Smooth muscle cell (in vitro differentiated cells): ENCODE data around the gene KLHL29. TPM values are rescaled to one million over a fixed set of nuclear protein-coding genes. Genes with fewer than 3 reads are reported as not detected.

Experiments
- DNase-seq: peaks from one replicate; lab custom pipeline; 2025; ENCODE audit not compliant: unreplicated experiment; lab: John Stamatoyannopoulos, UW
- H2AFZ ChIP-seq: fragments of 200-600 bp; sonication (generic); 2 replicates; pipeline ENCODE4 v1.6.0; 2016; ENCODE audit warnings: antibody characterized with exemption, low read depth, mild to moderate bottlenecking
- H3F3A ChIP-seq: fragments of 200-600 bp; sonication (generic); 2 replicates; pipeline ENCODE4 v1.6.0; 2017; ENCODE audit warnings: antibody characterized with exemption, low read depth
- H3K27ac ChIP-seq: fragments of 200-600 bp; sonication (generic); 2 replicates; pipeline ENCODE4 v1.5.1; 2016; ENCODE audit warnings: low read depth, mild to moderate bottlenecking
- H3K27me3 ChIP-seq: fragments of 200-600 bp; sonication (generic); 2 replicates; pipeline ENCODE4 v1.6.1; 2016; ENCODE audit warnings: low read depth, mild to moderate bottlenecking
- H3K36me3 ChIP-seq: fragments of 200-600 bp; sonication (generic); 2 replicates; pipeline ENCODE4 v1.5.1; 2016; ENCODE audit warnings: low read depth
- H3K4me1 ChIP-seq: fragments of 200-600 bp; sonication (generic); 2 replicates; pipeline ENCODE4 v1.5.1; 2016; ENCODE audit warnings: low read depth
- H3K4me2 ChIP-seq: fragments of 200-600 bp; sonication (generic); 2 replicates; pipeline ENCODE4 v1.6.0; 2016; ENCODE audit warnings: mild to moderate bottlenecking
- H3K4me3 ChIP-seq: fragments of 200-600 bp; sonication (generic); 2 replicates; pipeline ENCODE4 v1.5.1; 2016; ENCODE audit warnings: mild to moderate bottlenecking
- H3K79me2 ChIP-seq: fragments of 200-600 bp; sonication (generic); 2 replicates; pipeline ENCODE4 v1.6.0; 2016; ENCODE audit warnings: low read depth, mild to moderate bottlenecking
- H3K9ac ChIP-seq: fragments of 200-600 bp; sonication (generic); 2 replicates; pipeline ENCODE4 v1.6.0; 2016; ENCODE audit warnings: low read depth
- H3K9me3 ChIP-seq: fragments of 200-600 bp; sonication (generic); replicated peaks from 2 replicates; pipeline ENCODE4 v1.5.1; 2016; ENCODE audit warnings: low read depth
- H4K20me1 ChIP-seq: fragments of 200-600 bp; sonication (generic); 2 replicates; pipeline ENCODE4 v1.6.0; 2016; ENCODE audit warnings: low read depth
- WGBS: methylation state at CpG from one replicate; pipeline ENCODE4 v1.1.7; 2016; ENCODE audit warnings: low lambda C conversion rate; 5-methylcytosine and 5-hydroxymethylcytosine counted together
- polyA plus RNA-seq: library from polyadenylated mRNA; unstranded; fragments of >200 nt; fragmentation: Nextera tagmentation; extraction: Ambion mirVana; gene quantifications from 2 replicates; pipeline ENCODE4 v1.2.1, GENCODE V29; 2016
- total RNA-seq: library from RNA; depleted of rRNA; stranded (reverse); fragments of >200 nt; gene quantifications from 2 replicates; pipeline ENCODE4 v1.2.3, GENCODE V29; 2014
- TF ChIP-seq, protein P1 (sequence below): fragments of 200-600 bp; sonication (generic); IDR thresholded peaks from 2 replicates; pipeline ENCODE4 v1.5.1; 2017; ENCODE audit warnings: borderline replicate concordance, mild to moderate bottlenecking, antibody characterized with exemption; ENCODE audit not compliant: insufficient read depth, poor library complexity, severe bottlenecking

KLHL29 gene
- total and polyA plus RNA-seq, 2 experiments from 2014 or later: 3.1 to 6.6 TPM

GRCh38 chr2:23703037-23703582, 318.1 kb downstream of the KLHL29 start:
- Histone ChIP-seq H3K9ac (no peak overlapping the region), H3K4me2 (no peak overlapping the region), H3K9me3 (no peaks in the 10 kb centered on the region), H3K79me2 (no peaks in the 10 kb centered on the region), H3K36me3 (no peaks in the 10 kb centered on the region), H3F3A (no peaks in the 10 kb centered on the region), H2AFZ (no peak overlapping the region), H4K20me1 (no peaks in the 10 kb centered on the region), H3K27me3 (no peaks in the 10 kb centered on the region), H3K4me1 (no peaks in the 10 kb centered on the region), H3K27ac (no peak overlapping the region), H3K4me3 (no peak overlapping the region)
- no peak for DNase-seq
- 95% methylated on average over 17 of the region's 17 CpGs for WGBS
- TF ChIP-seq, protein P1, sequence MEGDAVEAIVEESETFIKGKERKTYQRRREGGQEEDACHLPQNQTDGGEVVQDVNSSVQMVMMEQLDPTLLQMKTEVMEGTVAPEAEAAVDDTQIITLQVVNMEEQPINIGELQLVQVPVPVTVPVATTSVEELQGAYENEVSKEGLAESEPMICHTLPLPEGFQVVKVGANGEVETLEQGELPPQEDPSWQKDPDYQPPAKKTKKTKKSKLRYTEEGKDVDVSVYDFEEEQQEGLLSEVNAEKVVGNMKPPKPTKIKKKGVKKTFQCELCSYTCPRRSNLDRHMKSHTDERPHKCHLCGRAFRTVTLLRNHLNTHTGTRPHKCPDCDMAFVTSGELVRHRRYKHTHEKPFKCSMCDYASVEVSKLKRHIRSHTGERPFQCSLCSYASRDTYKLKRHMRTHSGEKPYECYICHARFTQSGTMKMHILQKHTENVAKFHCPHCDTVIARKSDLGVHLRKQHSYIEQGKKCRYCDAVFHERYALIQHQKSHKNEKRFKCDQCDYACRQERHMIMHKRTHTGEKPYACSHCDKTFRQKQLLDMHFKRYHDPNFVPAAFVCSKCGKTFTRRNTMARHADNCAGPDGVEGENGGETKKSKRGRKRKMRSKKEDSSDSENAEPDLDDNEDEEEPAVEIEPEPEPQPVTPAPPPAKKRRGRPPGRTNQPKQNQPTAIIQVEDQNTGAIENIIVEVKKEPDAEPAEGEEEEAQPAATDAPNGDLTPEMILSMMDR: no peak

DNA sequence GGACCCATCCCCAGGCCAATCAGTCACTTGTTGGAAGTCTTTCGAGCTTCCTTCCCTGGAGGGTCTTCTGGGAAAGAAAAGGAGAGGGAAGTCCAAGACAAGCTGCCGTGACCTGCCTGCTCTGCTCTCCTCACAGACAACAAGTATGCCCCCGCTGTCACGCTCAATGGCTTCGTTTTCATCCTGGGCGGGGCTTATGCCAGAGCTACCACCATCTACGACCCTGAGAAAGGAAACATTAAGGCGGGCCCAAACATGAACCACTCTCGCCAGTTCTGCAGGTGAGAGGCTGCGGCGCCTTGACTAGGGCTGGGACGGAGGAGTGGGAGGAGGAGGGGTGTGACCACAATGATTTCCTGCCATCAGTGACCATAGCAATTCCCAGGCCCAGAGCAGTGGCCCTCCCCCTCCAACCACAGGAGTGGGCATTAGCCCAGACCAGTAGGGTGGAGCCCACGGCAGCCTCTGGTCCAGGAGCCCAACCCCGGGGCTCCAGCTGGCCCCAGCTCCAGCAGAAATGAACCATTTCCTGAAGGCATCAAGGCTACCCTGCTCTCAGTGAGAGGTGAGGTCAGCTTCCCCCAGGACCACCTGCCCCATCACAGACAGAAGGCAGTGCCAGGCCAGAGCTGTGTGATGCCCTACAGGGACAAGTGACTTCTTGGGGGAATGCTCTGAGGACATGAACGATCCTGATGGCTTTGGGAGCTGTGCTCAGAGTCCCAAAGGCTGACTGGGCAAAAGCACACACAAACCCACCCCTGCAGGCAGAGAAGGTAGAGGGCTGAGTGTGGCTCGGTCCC, 318.8 kb downstream of the KLHL29 start:
- H3K27me3 ChIP-seq: no peaks in the 10 kb centered on the region
- H2AFZ ChIP-seq: no peak overlapping the region
- no peaks in the 10 kb centered on the region for H3K79me2 ChIP-seq
- no peaks in the 10 kb centered on the region for H4K20me1 ChIP-seq
- no peak overlapping the region for H3K4me2 ChIP-seq
- no peak overlapping the region for H3K27ac ChIP-seq
- no peak overlapping the region for H3K9ac ChIP-seq
- H3K4me3 ChIP-seq: no peak overlapping the region
- WGBS: 93% methylated on average over 15 of the region's 16 CpGs
- H3K4me1 ChIP-seq: no peaks in the 10 kb centered on the region
- TF ChIP-seq, protein P1: no peak
- no peaks in the 10 kb centered on the region for H3F3A ChIP-seq
- no peak for DNase-seq
- H3K9me3 ChIP-seq: no peaks in the 10 kb centered on the region
- no peaks in the 10 kb centered on the region for H3K36me3 ChIP-seq

DNA sequence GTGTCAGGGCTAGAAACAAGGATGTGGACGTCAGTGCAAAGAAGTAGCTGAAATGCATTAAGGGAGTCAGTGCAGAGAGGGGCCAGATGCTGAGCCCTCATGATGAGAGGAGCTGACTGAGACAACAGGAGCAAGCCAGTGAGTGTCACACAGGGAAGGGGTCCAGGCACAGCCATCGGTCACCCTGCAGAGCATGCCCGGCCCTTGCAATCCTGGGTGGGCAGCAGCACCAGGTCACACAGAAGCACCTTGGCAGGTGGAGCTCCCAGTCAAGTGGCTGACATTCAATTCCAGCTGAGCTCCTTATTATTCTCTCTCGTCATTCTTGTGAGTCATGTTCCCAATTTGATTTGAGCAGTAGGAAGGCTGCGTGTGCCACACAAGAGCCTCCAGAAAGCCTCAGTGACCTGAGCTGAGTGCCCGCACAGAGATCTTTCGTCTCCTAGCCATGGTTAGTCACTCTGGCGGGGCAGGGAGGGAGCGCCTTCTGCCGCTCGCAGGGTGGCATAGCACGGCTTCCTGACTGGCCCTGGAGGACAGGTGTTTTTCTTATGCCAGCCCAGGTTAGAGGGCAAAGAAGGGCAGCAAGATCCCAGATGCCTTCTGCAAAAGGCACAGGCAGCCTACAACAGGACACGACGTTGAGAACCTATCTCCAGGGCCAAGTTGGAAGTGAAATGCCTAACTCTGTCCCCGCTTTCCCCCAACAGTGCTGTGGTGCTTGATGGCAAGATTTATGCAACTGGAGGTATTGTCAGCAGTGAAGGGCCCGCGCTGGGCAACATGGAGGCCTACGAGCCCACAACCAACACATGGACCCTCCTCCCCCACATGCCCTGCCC, 321.0 kb downstream of the KLHL29 start:
- Histone ChIP-seq H4K20me1 (no peaks in the 10 kb centered on the region), H3K9ac (no peak overlapping the region), H3K27ac (no peak overlapping the region), H3K4me2 (no peak overlapping the region), H3K36me3 (no peaks in the 10 kb centered on the region), H3K4me1 (no peaks in the 10 kb centered on the region), H3K79me2 (no peaks in the 10 kb centered on the region), H3K27me3 (no peaks in the 10 kb centered on the region), H2AFZ (no peak overlapping the region), H3K9me3 (no peaks in the 10 kb centered on the region), H3F3A (no peaks in the 10 kb centered on the region), H3K4me3 (no peak overlapping the region)
- no peak for DNase-seq
- WGBS: 94% methylated on average over 18 of the region's 18 CpGs
- TF ChIP-seq, protein P1: no peak
